Measurements from ENCODE around the gene TAPBP.
A peak's percentile ranks its signal among the peaks of the same experiment; 100 is the strongest.
"Not testable (repeated sequence)": the region's sequence is repeated elsewhere in the genome, so short reads cannot be mapped to it uniquely, and the experiment has no call there.

TAPBP gene

DNA sequence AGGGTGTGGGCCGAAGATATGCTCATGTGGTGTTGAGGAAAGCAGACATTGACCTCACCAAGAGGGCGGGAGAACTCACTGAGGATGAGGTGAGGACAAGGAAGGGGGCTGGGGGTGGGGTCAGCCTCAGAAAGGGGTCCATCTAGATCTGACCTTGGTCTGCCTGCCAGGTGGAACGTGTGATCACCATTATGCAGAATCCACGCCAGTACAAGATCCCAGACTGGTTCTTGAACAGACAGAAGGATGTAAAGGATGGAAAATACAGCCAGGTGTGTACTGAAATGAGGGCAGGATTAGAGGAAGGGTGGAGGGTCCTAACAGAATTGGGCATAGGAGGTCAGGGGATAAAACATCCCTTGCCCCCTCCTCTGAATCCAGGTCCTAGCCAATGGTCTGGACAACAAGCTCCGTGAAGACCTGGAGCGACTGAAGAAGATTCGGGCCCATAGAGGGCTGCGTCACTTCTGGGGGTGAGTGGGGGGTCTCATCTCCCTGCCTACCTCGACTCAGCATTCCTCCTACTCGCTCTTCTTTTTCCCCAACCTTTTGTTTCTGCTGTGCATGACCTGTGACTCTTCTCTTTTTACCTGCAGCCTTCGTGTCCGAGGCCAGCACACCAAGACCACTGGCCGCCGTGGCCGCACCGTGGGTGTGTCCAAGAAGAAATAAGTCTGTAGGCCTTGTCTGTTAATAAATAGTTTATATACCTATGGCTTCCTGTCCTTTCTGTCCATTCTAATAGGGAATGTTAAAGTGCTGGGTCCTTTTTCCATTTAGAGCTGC lies 37.9 kb downstream of the TAPBP start:
- DNase-seq: not testable (repeated sequence)

DNA sequence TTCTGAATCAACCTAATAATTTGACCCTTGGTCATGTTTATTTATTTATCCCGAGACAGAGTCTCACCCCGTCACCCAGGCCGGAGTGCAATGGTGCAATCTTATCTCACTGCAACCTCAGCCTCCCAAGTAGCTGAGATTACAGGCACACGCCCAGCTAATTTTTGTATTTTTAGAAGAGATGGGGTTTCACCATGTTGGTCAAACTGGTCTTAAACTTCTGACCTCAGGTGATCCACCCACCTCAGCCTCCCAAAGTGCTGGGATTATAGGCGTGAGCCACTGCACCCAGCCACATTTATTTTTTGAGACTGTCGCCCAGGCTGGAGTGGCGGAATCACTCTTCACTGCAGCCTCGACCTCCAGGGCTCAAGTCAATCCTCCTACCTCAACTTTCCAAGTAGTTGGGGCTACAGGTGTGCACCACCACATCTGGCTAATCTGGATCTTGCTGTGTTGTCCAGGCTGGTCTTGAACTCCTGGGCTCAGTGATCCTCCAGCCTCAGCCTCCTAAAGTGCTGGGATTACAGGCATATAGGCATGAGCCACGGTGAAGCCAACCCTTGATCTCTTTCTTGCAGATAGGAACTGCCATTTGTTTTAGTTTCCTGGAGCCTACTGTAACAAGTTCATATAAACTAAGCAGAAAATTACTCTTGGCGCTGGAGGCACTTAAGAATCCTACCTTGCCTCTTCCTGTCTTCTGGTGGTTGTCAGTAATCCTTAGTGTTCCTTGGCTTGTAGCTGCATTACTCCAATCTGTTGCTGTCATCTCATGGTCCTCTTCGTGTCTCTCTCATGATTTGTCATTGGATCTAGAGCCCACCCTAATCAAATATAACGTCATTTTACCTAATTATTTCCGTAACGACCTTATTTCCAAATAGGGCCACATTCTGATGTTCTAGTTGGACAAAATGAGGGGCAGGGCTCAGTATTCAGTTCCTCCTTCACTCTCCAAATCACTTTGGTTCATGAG lies 39.7 kb downstream of the TAPBP start:
- no peak for DNase-seq

DNA sequence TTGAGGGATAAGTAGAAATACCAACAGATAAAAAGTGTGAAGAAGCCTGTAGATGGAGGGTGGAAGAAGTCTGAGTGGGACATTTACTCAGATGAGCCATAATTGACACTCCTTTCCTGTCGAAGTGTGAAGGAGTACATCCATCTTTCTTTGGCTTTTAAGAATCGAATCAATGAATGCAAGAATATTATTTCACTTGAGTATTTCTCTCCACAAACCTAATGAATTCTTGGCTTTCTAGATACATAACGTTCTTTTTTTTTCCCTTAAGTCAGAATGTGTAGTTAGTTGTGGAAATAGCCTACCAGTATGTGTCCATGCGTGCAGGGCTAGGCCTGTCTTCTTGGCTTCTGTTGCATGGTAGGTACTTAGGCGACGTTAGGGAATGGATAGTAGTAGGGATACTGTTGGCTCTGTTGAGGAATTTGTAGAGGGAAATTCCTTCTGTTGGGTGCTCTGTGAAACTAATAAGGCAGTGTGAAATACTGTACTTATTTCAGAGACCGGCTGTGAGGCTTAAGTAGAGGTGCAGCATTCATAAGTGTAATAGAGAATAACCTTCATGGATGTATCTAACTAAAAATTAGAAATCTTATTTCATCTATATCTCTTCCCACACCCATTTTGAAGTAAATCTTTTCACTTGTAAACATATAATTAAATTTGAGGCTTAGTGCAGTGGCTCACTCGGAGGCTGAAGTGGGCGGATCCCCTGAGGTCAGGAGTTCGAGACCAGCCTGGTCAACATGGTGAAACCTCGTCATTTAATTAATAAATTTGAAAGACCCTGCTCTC lies 40.6 kb downstream of the TAPBP start:
- no peak for DNase-seq

DNA sequence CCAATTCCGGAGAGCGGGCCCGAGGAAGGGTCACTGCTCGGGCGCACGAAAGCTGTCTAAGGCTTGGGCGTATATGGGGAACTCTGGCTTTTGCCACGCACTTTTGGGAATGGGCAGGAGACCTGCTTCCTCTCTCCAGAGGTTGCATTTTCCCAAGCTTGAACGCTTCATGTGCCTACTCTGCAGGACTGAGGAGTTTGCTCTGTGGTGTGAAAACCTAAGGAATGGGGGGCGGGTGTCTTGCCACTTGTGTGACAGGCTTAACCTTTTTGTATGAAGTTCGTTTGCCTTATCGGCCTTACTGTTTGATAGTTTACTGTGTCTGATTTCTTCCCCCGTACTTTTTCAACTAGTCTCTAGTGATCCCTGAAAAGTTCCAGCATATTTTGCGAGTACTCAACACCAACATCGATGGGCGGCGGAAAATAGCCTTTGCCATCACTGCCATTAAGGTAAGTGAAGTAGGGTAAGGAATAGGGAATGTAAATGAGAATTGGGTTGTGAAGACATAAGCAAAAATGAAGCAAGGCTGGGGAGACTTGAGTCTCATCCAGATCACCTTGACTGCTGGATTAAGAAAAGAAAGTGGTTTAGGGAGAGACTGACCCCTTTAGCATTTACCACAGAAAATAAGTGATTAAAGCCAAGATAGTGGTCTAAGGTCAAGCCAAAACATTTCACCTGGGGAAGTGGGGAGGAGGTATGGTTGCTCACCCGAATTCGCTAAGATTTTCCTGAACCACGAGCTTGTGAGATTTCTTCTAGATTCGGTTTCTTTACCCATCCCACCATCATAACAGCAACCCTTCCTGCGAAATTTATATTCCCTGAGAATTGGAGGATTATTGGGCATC lies 41.4 kb downstream of the TAPBP start:
- no peak for DNase-seq

GRCh38 chr6:33271468-33272274 lies 42.2 kb downstream of the TAPBP start, which contains the start of the genes RPS18 and VPS52:
Gene RPS18 (plus strand): TSS chr6:33272075. CDS start chr6:33272120, 45 bp downstream.
Gene VPS52 (minus strand): TSS chr6:33271876. CDS start chr6:33271675, 201 bp downstream.
- peak; percentile 77 to 80 (median 80) for DNase-seq

DNA sequence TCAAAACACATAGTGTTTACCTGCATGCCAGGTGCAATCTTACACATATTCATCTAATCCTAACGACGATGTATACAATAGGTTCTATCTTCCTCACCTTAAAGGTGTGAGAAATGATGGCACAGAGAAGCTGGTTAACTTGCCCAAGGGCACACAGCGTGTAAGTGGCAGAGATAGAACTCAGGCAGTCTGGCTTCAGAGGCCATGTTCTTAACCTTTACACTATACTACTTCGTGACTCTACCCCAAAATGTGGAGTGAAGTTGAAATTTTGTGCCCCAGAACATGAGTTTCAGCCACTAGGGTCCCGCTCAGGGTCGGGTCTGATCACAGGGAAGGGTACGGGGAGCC lies 42.8 kb downstream of the TAPBP start:
- no peak for DNase-seq

GRCh38 chr6:33264015-33264414 lies 49.9 kb downstream of the TAPBP start:
- no peak for DNase-seq

DNA sequence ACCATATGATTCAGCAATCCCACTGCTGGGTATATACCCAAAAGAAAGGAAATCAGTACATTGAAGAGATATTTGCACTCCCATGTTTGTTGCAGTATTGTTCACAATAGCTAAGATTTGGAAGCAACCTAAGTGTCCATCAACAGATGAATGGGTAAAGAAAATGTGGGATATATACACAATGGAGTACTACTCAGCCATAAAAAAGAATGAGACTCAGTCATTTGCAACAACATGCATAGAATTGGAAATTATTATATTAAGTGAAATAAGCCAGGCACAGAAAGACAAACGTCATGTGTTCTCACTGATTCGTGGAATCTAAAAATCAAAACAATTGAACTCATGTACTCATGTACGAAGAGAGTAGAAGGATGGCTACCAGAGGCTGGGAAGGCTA lies 51.4 kb downstream of the TAPBP start:
- not testable (repeated sequence) for DNase-seq

- no peak for DNase-seq
Measured at GRCh38 chr6:33259032-33259431, 54.8 kb downstream of the TAPBP start.

DNA sequence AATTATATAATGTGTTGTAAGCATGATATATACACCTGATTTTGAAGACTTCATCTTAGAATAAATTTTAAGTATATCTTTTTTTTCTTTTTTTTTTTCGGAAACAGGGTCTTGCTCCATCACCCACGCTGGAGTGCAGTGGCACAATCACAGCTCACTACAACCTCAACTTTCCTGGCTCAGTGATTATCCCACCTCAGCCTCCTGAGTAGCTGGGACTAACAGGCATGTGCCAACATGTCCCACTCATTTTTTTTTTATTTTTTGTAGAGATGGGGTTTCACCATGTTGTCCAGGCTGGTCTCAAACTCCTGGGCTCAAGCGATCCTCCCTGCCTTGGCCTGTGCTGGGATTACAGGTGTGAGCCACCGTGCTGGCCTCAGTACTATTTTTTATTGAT lies 59.3 kb downstream of the TAPBP start:
- no peak for DNase-seq

- no peak for DNase-seq
Measured at GRCh38 chr6:33252759-33253158, 61.1 kb downstream of the TAPBP start.

GRCh38 chr6:33251395-33252012 lies 62.4 kb downstream of the TAPBP start:
- no peak for DNase-seq

DNA sequence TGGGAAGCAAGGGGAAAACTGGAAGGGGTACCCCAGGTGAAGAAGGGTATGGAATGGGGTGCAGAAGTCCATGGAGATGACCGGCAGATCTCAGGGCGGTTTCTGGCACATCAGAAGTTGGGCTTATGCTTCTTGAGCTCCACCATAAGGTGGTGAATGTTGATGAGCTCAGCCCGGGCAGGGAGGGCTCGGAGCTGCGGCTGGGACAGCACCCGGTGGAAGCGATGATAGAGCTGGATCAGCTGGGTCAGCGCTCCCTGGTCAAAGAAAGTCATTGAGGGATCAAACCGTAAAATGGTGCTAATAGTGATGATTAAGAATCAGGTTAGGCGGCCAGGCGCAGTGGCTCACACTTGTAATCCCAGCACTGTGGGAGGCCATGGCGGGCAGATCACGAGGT lies 63.1 kb downstream of the TAPBP start:
- no peak for DNase-seq

DNA sequence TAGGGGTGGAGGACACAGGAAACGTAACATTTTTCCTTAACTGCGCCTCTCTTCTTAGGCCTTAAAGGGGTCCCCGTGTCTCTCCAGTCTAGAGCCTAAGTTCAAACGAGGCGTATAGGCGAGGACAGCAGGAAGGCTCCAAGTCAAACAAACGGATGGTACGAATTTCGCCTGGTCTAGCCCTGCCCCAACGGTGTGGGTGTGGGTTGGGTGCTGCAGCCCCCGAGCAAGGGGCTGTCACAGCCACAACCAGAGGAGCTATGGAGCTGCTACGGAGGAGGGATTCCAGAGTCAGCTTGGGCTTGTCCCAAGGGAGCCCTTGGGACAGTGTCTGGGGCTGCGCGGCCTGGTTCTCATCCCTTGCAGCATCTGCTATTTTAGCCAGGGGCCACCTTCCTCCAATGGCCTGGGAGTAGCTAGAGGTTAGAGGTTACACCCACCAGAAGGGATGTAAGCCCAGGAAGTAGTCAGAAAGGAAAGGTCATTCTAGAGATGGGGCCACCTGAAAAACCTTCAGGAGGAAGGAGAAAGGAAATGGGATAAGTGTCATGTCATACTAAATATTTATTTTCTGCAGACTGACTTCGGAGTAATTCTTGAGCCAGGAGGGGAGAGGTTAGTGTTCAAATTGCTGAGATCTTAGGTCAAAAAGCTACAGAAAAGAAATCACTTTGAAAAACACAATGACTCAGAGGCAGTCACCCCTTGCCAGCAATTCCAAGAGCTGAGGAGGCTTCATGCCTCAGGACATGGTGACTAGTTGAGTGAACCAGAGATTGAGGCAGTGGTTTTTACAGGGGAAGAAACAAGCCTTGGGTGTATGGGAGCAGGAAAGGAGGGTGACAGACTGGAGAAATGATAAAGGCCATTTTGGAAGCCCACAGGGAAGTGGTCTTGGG lies 63.9 kb downstream of the TAPBP start:
- DNase-seq: no peak
